ENCODE results near the gene GANAB. TPM values are rescaled to one million over a fixed set of nuclear protein-coding genes. Genes with fewer than 3 reads are reported as not detected.
"Not testable (repeated sequence)": the region's sequence is repeated elsewhere in the genome, so short reads cannot be mapped to it uniquely, and the experiment has no call there.

GANAB gene
- total RNA-seq, 1 experiment from 2014 or later: 475 TPM

GRCh38 chr11:62622476-62623089 is 23.8 kb downstream of the GANAB start:
- Histone ChIP-seq H3K9me3 (ENCODE audit: low read depth, low read length, poor library complexity, severe bottlenecking) (no peaks in the 10 kb centered on the region), H3K4me3 (ENCODE audit: low read depth, low read length, poor library complexity, severe bottlenecking) (no peak overlapping the region), H3K36me3 (ENCODE audit: insufficient read depth, low read length, poor library complexity, severe bottlenecking) (peaks cover 29% of the 10 kb centered on the region), H3K27ac (ENCODE audit: low read depth, low read length, poor library complexity, severe bottlenecking) (peak overlapping the region; percentile 86), H3K27me3 (replicated peaks; ENCODE audit: insufficient read depth, low read depth, low read length, poor library complexity) (no peaks in the 10 kb centered on the region), H3K4me1 (ENCODE audit: insufficient read depth, low read length, poor library complexity, severe bottlenecking) (peaks cover 12% of the 10 kb centered on the region)
- intact Hi-C loops (cut with micrococcal nuclease; ENCODE audit: unreplicated experiment): no loop called here
- CTCF ChIA-PET: interaction anchor here (0.6 kb wide), 1 partner anchor 11 kb away, joined by 3 read pairs; no protein-coding TSS in a partner anchor
- no peak for DNase-seq (ENCODE audit: low spot score)
- POLR2A ChIA-PET (ENCODE audit: low non-redundant PET): no interaction called here
- no peak for TF ChIP-seq EZH2 (IDR thresholded peaks at IDR 0.05; ENCODE audit: borderline replicate concordance, low read depth, low read length, poor library complexity, severe bottlenecking)
- no peak for TF ChIP-seq CTCF (conservative IDR thresholded peaks at IDR 0.05; ENCODE audit: low read depth, low read length)
- BruUV-seq (replicated peaks): TSS peak; percentile 94

DNA sequence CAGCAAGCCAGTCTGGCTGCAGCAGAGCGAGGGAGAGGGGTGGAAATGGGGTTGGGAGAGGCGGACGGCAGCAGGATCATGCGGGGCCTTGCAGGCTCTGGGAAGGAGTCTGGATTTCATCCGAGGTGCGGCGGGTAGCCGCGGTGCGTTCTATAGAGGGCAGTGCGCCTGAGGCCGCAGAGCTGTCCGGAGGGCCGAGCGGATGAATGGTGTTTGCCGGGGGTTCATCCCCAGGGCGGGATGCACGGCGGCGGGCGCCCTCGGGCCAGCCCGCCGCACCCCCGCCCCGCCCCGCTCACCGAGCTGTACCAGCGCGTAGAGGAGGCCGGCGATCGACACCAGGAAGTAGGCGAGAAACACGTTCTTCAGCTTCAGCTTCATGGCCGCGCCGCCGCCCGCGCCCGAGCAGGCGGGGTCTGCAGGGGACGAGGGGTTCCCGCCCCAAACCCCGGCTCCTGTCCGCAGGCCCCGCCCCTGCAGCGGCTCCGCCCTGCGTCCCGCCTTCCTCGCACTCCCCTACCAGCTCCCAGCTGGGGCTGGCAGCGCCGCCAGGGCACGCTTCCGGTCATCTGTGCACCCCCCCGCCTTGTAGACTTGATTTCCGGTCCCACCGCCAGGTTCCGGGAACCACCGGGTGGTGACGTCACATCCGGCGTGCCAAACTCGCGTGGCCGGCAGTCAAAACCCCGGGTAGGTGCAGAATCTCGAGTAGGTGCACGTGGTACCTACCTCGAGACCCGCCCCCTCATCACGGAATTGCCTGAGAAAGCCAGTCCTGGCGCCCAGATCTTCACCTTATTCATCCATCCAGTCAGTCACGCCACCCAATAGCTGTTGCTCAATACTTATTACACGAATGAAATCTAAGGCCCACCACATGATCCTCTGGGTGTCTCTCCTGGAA is 24.6 kb downstream of the GANAB start, which contains the start of gene B3GAT3:
Gene B3GAT3 (minus strand): TSS at position 420 of the 904 bp plus-strand sequence. CDS start 39 bp downstream, at position 381.
- intact Hi-C loops (cut with micrococcal nuclease; ENCODE audit: unreplicated experiment): no loop called here
- TF ChIP-seq CTCF (conservative IDR thresholded peaks at IDR 0.05; ENCODE audit: low read depth, low read length) (no peak), EZH2 (IDR thresholded peaks at IDR 0.05; ENCODE audit: borderline replicate concordance, low read depth, low read length, poor library complexity, severe bottlenecking) (no peak)
- Histone ChIP-seq H3K4me1 (ENCODE audit: insufficient read depth, low read length, poor library complexity, severe bottlenecking) (peaks cover 12% of the 10 kb centered on the region), H3K9me3 (ENCODE audit: low read depth, low read length, poor library complexity, severe bottlenecking) (no peaks in the 10 kb centered on the region), H3K27me3 (replicated peaks; ENCODE audit: insufficient read depth, low read depth, low read length, poor library complexity) (no peaks in the 10 kb centered on the region), H3K4me3 (ENCODE audit: low read depth, low read length, poor library complexity, severe bottlenecking) (peak within 1 kb of the TSS; percentile 57), H3K36me3 (ENCODE audit: insufficient read depth, low read length, poor library complexity, severe bottlenecking) (peaks cover 29% of the 10 kb centered on the region), H3K27ac (ENCODE audit: low read depth, low read length, poor library complexity, severe bottlenecking) (peak within 1 kb of the TSS; percentile 86)
- no TSS peak for BruUV-seq (replicated peaks)
- ChIA-PET POLR2A (ENCODE audit: low non-redundant PET) (interaction anchor here (0.6 kb wide), 1 partner anchor 264 kb away, joined by 4 read pairs; no protein-coding TSS in a partner anchor), CTCF (interaction anchor here (0.6 to 1.1 kb wide), 4 partner anchors 10 to 833 kb away, joined by 3 to 8 read pairs (median 5); partner anchors contain the start of gene TUT1)
- DNase-seq (ENCODE audit: low spot score): peak; percentile 97

- TF ChIP-seq EZH2 (IDR thresholded peaks at IDR 0.05; ENCODE audit: borderline replicate concordance, low read depth, low read length, poor library complexity, severe bottlenecking) (no peak), CTCF (conservative IDR thresholded peaks at IDR 0.05; ENCODE audit: low read depth, low read length) (no peak)
- peak overlapping the region; percentile 57 for H3K4me3 ChIP-seq (ENCODE audit: low read depth, low read length, poor library complexity, severe bottlenecking)
- no peak for DNase-seq (ENCODE audit: low spot score)
- no peaks in the 10 kb centered on the region for H3K27me3 ChIP-seq (replicated peaks; ENCODE audit: insufficient read depth, low read depth, low read length, poor library complexity)
- CTCF ChIA-PET: interaction anchor here (1.1 kb wide), 1 partner anchor 30 kb away, joined by 6 read pairs; the partner anchor contains the start of gene TUT1
- H3K9me3 ChIP-seq (ENCODE audit: low read depth, low read length, poor library complexity, severe bottlenecking): no peaks in the 10 kb centered on the region
- TSS peak; percentile 36 for BruUV-seq (replicated peaks)
- intact Hi-C loops (cut with micrococcal nuclease; ENCODE audit: unreplicated experiment): no loop called here
- POLR2A ChIA-PET (ENCODE audit: low non-redundant PET): interaction anchor here (0.6 kb wide), 1 partner anchor 265 kb away, joined by 4 read pairs; no protein-coding TSS in a partner anchor
- H3K36me3 ChIP-seq (ENCODE audit: insufficient read depth, low read length, poor library complexity, severe bottlenecking): peaks cover 24% of the 10 kb centered on the region
- H3K27ac ChIP-seq (ENCODE audit: low read depth, low read length, poor library complexity, severe bottlenecking): peak overlapping the region; percentile 86
- peaks cover 12% of the 10 kb centered on the region for H3K4me1 ChIP-seq (ENCODE audit: insufficient read depth, low read length, poor library complexity, severe bottlenecking)
Observed at GRCh38 chr11:62621027-62621566, 25.3 kb downstream of the GANAB start.

GRCh38 chr11:62616957-62617356 is 29.5 kb downstream of the GANAB start:
- intact Hi-C loops (cut with micrococcal nuclease; ENCODE audit: unreplicated experiment); POLR2A ChIA-PET (ENCODE audit: low non-redundant PET); H3K4me3 ChIP-seq (ENCODE audit: low read depth, low read length, poor library complexity, severe bottlenecking); BruUV-seq (replicated peaks); H3K9me3 ChIP-seq (ENCODE audit: low read depth, low read length, poor library complexity, severe bottlenecking); H3K27ac ChIP-seq (ENCODE audit: low read depth, low read length, poor library complexity, severe bottlenecking); H3K27me3 ChIP-seq (replicated peaks; ENCODE audit: insufficient read depth, low read depth, low read length, poor library complexity); H3K4me1 ChIP-seq (ENCODE audit: insufficient read depth, low read length, poor library complexity, severe bottlenecking); DNase-seq (ENCODE audit: low spot score): not testable (repeated sequence)
- peaks cover 10% of the 10 kb centered on the region for H3K36me3 ChIP-seq (ENCODE audit: insufficient read depth, low read length, poor library complexity, severe bottlenecking)
- CTCF ChIA-PET: interaction anchor here (0.6 kb wide), 1 partner anchor 39 kb away, joined by 3 read pairs; no protein-coding TSS in a partner anchor

Data from A673 (cell line).